Umbilical cord (tissue), 2 donors: ENCODE data around the gene KLLN. TPM values are rescaled to one million over a fixed set of nuclear protein-coding genes. Genes with fewer than 3 reads are reported as not detected.
A peak's percentile ranks its signal among the peaks of the same experiment; 100 is the strongest.
"Not testable (repeated sequence)": the region's sequence is repeated elsewhere in the genome, so short reads cannot be mapped to it uniquely, and the experiment has no call there.

Experiments
- DNase-seq: peaks from one replicate; pipeline ENCODE4 v3.0.0-alpha.2; 2015; ENCODE audit warnings: low spot score
- total RNA-seq: library from RNA; depleted of rRNA; stranded (reverse); fragments of >200 nt; gene quantifications from one replicate; pipeline ENCODE4 v1.2.3, GENCODE V29; 2014; ENCODE audit warnings: low replicate concordance; ENCODE audit not compliant: insufficient read depth

Gene KLLN
- total RNA-seq, 1 donor from 2014 or later, result 5.1 TPM

DNA sequence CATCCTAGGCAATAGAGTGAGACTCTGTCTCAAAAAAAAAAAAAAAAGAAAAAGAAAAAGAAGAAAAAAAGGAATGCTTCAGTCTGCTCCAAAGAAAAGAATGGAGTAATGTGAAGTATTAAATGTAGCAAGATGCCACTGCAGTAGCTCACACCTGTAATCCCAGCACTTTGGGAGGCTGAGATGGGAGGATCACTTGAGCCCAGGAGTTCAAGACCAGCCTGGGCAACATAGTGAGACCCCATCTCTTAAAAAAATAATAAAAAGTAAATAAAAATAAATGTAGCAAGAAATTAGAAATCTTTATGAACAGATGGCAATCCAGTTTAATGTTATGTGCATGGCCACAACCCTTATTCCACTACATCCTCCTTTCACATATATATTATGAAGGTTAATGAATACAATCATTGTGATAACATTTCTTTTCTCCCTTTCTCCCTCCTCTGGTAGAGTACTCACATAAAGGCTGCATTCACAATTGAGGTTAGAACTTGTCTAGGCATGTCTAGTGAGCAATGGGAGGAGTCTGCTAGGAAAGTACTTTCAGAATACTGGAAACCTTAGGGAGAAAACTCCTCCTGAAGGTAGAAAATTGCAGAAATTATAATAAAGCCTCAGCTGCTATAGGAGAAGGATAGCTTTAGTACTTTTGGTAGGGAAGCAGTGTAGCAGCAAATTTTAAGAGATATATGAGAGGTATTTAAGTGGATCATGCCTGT is 20.4 kb downstream of the KLLN start:
- DNase-seq, result no peak

DNA sequence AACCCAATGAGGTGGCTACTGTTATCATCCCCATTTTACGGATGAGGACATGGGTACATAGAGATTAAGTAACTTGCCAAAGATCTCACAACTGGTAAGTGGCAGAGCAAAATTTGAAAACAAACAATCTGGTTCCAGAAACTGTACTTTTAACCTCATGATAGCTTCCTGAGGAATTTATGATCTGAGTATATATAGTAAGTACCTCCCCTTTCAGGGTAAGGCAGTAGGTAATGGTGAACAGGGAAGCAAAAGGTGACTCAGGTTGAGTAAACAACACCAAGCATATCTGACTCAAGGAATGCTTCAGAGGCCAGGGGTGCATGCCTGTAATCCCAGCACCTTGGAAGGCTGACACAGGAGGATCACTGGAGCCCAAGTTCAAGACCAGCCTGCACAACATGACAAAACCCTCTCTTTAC is 21.1 kb downstream of the KLLN start:
- no peak for DNase-seq

DNA sequence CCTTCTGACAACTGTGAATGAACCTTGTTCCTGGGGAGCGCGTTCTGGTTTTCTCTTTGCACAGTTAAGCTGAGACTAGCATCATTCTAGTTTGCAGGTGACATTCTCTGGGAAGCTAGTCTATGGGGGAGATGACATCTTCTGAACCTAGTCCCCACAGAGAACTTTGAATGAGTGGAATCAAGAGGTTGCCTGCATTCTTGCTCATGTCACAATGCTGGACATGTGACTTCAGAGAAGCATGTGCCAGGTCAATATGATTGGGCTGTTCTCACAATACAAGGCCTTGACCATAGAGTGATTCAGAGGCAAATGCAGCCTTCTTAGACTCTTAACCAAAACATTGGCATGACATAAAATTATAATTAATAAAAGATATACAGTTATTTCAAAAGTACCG is 22.1 kb downstream of the KLLN start:
- DNase-seq, result no peak

DNA sequence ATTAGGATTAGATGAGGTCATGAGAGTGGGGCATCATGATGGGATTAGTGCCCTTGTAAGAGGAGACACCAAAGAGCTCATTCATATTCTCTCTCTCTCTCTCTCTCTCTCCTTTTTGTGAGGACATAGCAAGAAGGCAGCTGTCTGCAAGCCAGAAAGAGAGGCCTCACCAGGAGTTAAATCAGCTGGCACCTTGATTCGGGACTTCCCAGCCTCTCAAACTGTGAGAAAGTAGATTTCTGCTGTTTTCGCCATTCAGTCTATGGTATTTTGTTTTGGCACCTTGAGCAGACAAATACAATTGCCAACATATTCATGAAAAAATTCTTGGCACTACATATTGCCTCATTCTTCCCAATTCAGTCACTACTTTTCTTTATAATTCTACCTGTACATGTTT is 24.7 kb downstream of the KLLN start:
- no peak for DNase-seq

DNA sequence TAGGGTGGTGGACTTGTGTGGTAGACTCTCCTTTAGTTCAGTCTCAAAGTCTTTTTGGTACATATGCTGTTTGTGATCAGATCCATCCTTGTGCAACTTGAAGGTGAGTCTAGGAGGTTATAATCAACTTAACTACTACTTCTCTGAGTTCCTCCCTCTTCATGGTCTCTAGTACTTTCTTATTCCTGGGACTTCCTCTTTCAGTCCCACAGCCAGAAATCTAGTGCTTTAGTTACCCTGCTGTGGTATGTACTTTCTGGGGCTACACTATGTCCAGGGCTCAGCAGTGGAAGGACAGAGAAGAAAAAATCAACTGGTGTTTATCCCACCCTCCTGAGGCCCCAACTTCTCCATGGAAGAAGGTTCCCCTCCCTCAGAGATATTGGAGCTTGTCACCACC is 25.9 kb downstream of the KLLN start:
- no peak for DNase-seq

DNA sequence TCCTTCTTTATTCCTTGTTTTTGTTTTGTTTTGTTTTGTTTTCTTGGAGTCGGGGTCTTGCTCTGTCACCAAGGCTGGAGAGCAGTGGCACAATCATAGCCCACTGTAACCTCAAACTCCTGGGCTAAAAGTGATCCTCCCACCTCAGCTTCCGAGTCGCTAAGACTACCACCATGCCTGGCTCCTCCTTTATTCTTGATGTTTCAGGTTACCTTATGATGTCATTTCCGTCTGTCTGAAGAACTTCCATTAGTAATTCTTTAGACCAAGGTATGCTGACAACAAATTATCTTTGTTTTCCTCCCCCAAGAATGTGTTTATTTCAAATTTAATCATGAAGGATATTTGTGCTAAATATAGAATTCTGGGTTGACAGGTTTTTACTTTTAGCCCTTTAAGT is 27.2 kb downstream of the KLLN start:
- no peak for DNase-seq

DNA sequence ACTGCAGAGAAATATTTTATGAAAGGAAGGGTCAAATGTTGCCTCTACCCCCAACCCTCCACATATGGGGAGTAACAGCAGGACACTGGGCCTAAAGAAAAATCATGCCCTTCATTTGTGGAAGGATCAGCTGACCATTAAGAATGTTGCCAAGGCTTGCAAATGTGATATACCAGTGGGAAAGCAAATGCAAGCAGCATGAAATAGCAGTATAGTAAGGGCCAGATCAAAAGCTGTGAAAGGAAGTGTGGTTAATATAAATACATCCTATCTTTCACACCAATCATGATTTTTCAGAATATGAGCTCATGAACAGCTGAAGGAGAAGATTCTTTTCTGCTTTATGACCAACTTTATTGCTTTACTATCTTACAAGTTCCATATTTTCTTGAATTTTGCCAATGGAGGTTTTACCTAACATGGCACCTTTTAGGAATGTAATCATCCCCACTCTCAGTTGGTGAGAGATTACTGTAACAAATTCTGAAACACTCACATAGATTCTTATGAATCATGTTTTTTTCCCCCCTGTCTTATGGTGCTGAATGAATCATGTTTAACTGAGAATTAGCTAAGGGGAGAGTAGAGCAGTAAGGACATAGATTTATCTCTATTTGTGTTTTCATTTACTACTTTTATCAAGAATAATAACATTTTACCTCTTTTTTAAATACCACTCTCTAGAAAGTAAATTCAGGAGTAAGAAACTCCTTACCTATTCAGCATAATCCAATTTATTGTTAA is 33.2 kb downstream of the KLLN start:
- no peak for DNase-seq

DNA sequence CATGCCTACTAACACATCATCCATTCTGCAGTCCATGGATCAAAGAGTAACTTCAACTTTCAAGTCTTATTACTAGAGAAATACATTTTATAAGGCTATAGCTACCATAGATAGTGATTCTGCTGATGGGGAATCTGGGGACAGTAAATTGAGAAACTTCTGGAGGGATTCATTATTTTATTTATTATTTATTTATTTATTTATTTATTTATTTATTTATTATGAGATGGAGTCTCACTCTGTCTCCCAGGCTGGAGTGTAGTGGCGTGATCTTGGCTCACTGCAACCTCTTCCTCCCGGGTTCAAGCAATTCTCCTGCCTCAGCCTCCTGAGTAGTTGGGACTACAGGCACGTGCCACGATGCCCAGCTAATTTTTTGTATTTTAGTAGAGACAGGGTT is 34.3 kb downstream of the KLLN start:
- DNase-seq, result not testable (repeated sequence)

DNA sequence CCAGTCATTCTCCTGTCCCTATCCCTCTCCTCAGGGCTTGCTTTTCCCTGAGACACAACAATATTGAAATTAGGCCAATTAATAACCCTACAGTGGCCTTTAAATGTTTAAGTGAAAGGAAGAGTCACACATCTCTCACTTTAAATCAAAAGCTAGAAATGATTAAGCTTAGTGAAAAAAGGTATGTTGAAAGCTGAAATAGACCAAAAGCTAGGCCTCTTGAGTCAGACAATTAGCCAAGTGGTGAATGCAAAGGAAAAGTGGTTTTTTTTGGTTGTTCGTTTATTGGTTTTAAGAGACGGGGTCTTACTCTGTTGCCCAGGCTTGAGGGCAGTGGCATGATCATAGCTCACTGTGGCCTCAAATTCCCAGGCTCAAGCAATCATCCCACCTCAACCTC is 35.7 kb downstream of the KLLN start:
- DNase-seq, result no peak

DNA sequence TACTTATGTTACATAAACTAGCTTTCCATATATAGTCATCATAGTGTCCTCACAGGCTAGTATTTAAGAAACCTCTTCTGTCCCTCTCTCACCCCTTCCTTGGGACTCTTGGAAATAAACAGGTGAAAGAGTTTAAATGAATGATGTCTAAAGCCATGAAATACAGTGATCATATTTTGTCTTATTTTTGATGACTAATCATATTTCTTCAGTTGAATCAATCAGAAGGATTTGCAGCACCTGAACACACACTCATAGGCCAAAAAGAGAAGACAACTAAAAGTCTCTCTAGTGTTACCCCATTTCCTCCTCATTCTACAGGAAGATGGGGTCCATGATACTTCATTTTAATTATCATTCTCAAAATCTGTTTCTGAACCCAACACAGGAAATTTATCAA is 36.7 kb downstream of the KLLN start:
- DNase-seq, result no peak

DNA sequence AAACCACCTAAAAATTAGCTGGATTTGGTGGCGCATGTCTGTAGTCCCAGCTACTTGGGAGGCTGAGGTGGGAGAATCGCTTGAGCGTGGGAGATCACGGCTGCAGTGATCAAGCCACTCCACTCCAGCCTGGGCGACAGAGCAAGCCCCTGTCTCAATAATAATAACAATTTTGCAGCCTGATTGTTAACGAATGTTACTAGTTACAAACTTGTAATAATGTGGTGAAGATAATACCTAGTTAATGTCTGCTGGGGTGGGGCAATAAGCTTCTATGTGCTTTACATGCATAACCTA is 44.1 kb downstream of the KLLN start:
- DNase-seq, result no peak

DNA sequence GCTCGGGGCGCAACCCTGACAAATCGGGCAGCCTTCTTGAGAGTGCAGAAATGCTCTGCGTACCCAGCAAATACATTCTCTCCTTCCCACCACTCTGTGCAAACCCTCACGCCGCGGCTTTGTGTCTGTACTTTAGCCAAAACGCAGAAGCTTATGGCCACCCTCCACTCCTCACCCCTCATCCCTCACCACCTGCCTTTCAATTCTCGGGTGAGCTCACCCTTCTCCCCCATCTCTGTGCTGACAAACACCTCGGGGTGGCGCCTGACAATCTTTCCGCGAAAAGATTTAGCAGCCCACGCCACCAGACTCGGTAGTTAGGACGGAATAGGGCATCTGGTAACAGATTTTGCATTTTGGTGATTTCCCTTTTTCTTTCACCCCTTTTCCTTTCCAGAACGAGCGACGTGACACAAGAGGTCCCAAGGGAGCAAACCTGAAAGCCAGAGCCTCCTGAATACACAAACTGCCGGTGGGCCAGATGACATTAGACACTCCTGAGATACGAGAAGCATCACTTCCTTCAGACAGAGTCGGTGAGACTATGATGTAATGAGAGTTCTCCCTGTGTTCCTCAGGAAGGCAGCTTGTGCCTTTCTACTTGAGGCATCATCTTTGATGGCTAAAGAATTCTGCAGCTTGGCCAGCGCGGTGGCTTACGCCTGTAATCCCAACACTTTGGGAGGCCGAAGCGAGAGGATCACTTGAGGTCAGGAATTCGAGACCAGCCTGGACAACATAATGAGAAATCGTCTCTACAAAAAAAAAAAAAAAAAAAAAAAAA is 44.6 kb downstream of the KLLN start:
- DNase-seq, result peak; percentile 8

DNA sequence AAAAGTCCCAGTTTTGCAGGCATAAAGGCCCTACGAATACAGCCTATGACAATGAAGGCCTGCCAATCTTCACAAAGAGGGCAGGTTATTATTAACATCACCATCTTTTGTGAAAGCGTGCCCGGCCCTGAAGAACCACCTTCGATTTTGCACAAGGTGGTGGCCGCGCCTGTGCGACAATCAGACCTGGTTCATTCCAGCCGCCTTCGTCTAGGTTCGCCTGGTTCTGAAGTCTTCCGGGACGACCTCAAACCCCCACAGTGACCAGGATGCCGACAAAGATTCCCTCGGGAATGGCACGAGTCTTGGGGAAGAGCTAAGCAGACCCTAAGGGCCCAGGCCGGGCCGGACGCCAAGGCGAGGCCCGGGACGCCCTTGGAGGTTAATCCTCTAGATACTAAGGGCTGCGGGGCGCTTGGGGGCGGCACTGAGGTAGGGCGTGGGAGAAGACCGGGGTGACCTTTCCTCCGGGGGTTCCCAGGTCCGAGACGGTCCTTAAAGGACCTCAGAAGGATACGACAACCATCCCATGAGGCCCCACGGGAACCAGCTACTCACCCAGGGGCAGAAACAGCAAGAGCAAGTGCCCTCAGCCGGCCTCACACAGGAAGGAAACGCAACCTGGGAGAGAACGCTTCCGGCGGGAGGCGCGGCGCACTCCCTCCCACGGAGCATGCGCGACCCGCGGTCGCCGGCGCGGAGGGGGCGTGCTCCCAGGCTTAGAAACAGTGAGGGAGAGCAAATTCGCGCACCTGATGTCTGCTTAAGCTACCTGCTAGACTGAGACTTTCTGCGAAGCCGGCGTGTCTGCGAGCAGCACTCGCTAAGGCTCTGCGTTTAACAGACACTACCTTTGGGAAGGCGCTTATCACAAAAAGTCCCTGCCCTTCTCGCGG is 45.5 kb downstream of the KLLN start, which contains the start of gene ATAD1:
Gene ATAD1, minus strand, starts transcription at position 618 of the 896 bp plus-strand sequence. CDS start 3,627 bp downstream, outside the sequence.
- DNase-seq, result peak; percentile 88

DNA sequence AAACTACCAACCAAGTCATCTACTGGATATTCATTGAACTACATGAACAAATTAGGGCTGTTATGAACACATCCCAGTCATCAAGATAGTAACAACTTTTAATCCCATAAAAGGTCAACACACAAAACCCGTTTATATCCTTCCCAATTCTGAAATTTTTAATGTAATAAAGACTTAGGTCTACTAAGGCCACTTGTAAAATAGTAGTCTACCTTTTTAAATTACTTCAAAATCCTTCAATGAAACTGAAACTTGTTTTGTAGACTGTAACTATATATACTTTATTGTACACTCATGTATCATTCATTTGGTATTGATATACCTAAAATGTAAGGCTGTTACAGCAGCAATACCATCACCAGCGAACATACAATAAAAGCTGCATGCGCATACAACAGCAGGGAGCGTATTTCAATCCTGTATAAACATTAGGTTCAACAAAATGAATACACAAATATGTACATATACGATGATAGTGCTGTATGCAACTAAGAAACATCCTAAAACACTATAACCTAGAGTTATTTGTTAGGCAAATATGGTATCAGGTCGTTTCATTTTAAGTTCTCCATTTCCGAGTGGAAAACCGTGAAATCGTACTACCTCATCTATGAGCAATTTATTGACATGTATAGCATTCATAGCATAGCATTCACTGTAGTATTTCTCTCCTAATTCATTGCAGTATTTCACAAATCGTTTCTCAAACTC is 46.3 kb downstream of the KLLN start:
- DNase-seq, result no peak

DNA sequence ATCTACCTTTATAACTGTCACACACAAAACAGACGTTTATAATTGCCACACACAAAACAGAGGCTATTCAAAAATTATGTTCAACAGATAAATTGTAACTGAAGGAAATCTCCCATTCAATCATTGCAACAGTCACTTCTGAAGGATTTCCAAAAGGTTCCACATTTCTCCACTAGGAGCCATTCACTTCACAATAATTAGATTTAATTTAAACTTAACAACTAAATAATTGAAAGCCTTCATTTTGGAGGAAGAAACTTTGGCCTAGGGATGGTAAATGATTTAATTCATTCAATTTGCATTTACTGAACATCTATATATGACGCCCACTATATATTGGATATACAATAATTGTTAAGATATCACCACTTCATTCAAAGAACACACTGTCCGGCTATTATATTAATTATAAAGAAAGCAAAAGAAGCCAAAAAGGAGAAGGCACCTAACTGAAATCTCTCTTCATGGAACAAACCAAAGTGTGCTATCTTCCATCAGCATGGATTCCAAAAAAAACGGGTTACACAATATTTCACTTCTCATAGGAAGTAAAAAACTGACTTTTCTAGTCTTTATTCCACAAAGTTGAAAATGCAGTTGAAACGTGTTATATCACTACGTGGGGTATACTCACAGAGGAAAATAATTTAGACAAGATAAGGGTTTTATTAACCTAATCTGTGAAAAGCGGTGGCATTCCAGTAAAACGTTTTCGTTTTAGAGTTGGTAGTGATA is 47.0 kb downstream of the KLLN start:
- no peak for DNase-seq

Other genes starting within 250 kb of the KLLN start
- 45.5 TPM for gene PAPSS2, start 203.7 kb downstream of the KLLN start, total RNA-seq
- gene ATAD1, start 45.3 kb downstream of the KLLN start, total RNA-seq, result 35.2 TPM
- gene PTEN, start 92 bp upstream of the KLLN start, total RNA-seq, result 114 TPM